HuH-7.5 (cell line): ENCODE data around the gene DIS3L2.
"Not testable (repeated sequence)": the region's sequence is repeated elsewhere in the genome, so short reads cannot be mapped to it uniquely, and the experiment has no call there.

Source experiments
- DNase-seq: peaks from one replicate; pipeline ENCODE4 v3.0.0; 2011; ENCODE audit warnings: low spot score

DIS3L2 gene

GRCh38 chr2:232116852-232117251 is 155.3 kb downstream of the DIS3L2 start:
- DNase-seq, result no peak

- no peak for DNase-seq
Observed at GRCh38 chr2:232117413-232117812, 155.9 kb downstream of the DIS3L2 start.

- no peak for DNase-seq
Observed at GRCh38 chr2:232120911-232121310, 159.4 kb downstream of the DIS3L2 start.

- DNase-seq, result no peak
Observed at GRCh38 chr2:232124309-232124708, 162.8 kb downstream of the DIS3L2 start.

- DNase-seq, result no peak
Observed at GRCh38 chr2:232126301-232127099, 165.0 kb downstream of the DIS3L2 start.

- no peak for DNase-seq
Observed at GRCh38 chr2:232129483-232129882, 168.0 kb downstream of the DIS3L2 start.

- DNase-seq, result no peak
Observed at GRCh38 chr2:232132181-232132580, 170.7 kb downstream of the DIS3L2 start.

GRCh38 chr2:232133078-232133477 is 171.6 kb downstream of the DIS3L2 start:
- no peak for DNase-seq

- no peak for DNase-seq
Observed at GRCh38 chr2:232134939-232135338, 173.4 kb downstream of the DIS3L2 start.

GRCh38 chr2:232137356-232138147 is 176.0 kb downstream of the DIS3L2 start:
- DNase-seq, result no peak

- DNase-seq, result no peak
Observed at GRCh38 chr2:232138441-232138840, 176.9 kb downstream of the DIS3L2 start.

GRCh38 chr2:232139171-232139594 is 177.7 kb downstream of the DIS3L2 start:
- DNase-seq, result no peak

GRCh38 chr2:232139786-232140562 is 178.5 kb downstream of the DIS3L2 start:
- DNase-seq, result no peak

GRCh38 chr2:232141591-232141990 is 180.1 kb downstream of the DIS3L2 start:
- DNase-seq, result no peak

- DNase-seq, result peak; percentile 22
Observed at GRCh38 chr2:232142049-232142448, 180.5 kb downstream of the DIS3L2 start.

- DNase-seq, result no peak
Observed at GRCh38 chr2:232142502-232142901, 181.0 kb downstream of the DIS3L2 start.

- no peak for DNase-seq
Observed at GRCh38 chr2:232146294-232146693, 184.8 kb downstream of the DIS3L2 start.

- DNase-seq, result no peak
Observed at GRCh38 chr2:232147440-232148077, 186.0 kb downstream of the DIS3L2 start.

GRCh38 chr2:232162187-232162586 is 200.7 kb downstream of the DIS3L2 start:
- no peak for DNase-seq

- no peak for DNase-seq
Observed at GRCh38 chr2:232170396-232170795, 208.9 kb downstream of the DIS3L2 start.

- DNase-seq, result no peak
Observed at GRCh38 chr2:232174662-232175061, 213.1 kb downstream of the DIS3L2 start.

- DNase-seq, result not testable (repeated sequence)
Observed at GRCh38 chr2:232176587-232176986, 215.1 kb downstream of the DIS3L2 start.
